A549 (cell line): ENCODE measurements around the gene METTL17. TPM values are rescaled to one million over a fixed set of nuclear protein-coding genes. Genes with fewer than 3 reads are reported as not detected.

Experiments used
- ATAC-seq, 2 experiments: fragments of 200-7000 bp in 1 of 2; fragments of >200 bp in 1 of 2; cut with Nextera tagmentation in 1 of 2; cut with Tn5 transposase in 1 of 2; 3 replicates each; pipeline versions ENCODE4 v1.8.0 to v1.9.1; 2018 to 2020; ENCODE audit warnings: mild to moderate bottlenecking in 1 of 2, moderate library complexity in 1 of 2
- CTCF ChIA-PET: fragments of 300-600 bp; sonication (Branson Sonifier 250); formaldehyde crosslinking; extraction: SDS; loops from one replicate; lab custom pipeline; 2021; ENCODE audit warnings: antibody characterized with exemption, inconsistent platforms; lab: Yijun Ruan, JAX
- POLR2A ChIA-PET: fragments of 350-600 bp; formaldehyde crosslinking; extraction: SDS; loops from one replicate; lab custom pipeline; 2021; ENCODE audit warnings: antibody characterized with exemption, inconsistent platforms; lab: Yijun Ruan, JAX
- DNase-seq, 2 experiments: peaks; one replicate each; pipeline versions ENCODE4 v3.0.0 to v3.0.0-alpha.2; 2011 to 2016; ENCODE audit warnings: low read depth in 1 of 2, low spot score in 1 of 2
- FAIRE-seq: peaks from 2 replicates; lab custom pipeline; 2011; peaks lifted over from hg19 to GRCh38; lab: Jason Lieb, UNC
- H3K27ac ChIP-seq, 2 experiments: fragments of >200 bp; sonication (Bioruptor Twin); formaldehyde crosslinking; 3 replicates each; pipeline ENCODE4 v1.5.1; 2016 to 2017
- H3K4me1 ChIP-seq: fragments of >200 bp; sonication (Bioruptor Twin); formaldehyde crosslinking; 3 replicates; pipeline ENCODE4 v1.6.1; 2016
- H3K4me2 ChIP-seq: fragments of >200 bp; sonication (Bioruptor Twin); formaldehyde crosslinking; 3 replicates; pipeline ENCODE4 v1.6.1; 2016
- H3K4me3 ChIP-seq: fragments of >200 bp; sonication (Bioruptor Twin); formaldehyde crosslinking; 3 replicates; pipeline ENCODE4 v1.5.1; 2016
- H3K9me3 ChIP-seq: fragments of >200 bp; sonication (Bioruptor Twin); formaldehyde crosslinking; 3 replicates; pipeline ENCODE4 v1.6.1; 2016
- ATOH8 ChIP-seq: fragments of 250-450 bp; sonication (Bioruptor Pico); IDR thresholded peaks from 2 replicates; pipeline ENCODE4 v1.5.0; 2020; ENCODE audit warnings: low read depth, mild to moderate bottlenecking, moderate library complexity
- BHLHE40 ChIP-seq: IDR thresholded peaks from 2 replicates; pipeline ENCODE4 v1.6.1; 2012; ENCODE audit warnings: low read depth, low read length, inconsistent platforms
- CEBPB ChIP-seq, 2 experiments: fragments of >200 bp in 1 of 2; sonication (Bioruptor Twin) in 1 of 2; formaldehyde crosslinking in 1 of 2; IDR thresholded peaks; 2 replicates each; pipeline ENCODE4 v1.6.1; 2012 to 2016
- CTCF ChIP-seq: fragments of >200 bp; sonication (Bioruptor Twin); formaldehyde crosslinking; IDR thresholded peaks from 3 replicates; pipeline ENCODE4 v1.5.1; 2016
- FOXS1 ChIP-seq: fragments of 250-450 bp; sonication (Bioruptor Pico); IDR thresholded peaks from 2 replicates; pipeline ENCODE4 v1.5.0; 2020; ENCODE audit warnings: mild to moderate bottlenecking, moderate library complexity
- NFE2L2 ChIP-seq: fragments of 150-350 bp; conservative IDR thresholded peaks from 2 replicates; pipeline ENCODE4 v1.6.1; 2014; ENCODE audit warnings: low read length
- PBX3 ChIP-seq: IDR thresholded peaks from 2 replicates; pipeline ENCODE4 v1.6.1; 2012
- PHF8 ChIP-seq: fragments of 200-600 bp; sonication (generic); IDR thresholded peaks from 2 replicates; pipeline ENCODE4 v1.6.1; 2016; ENCODE audit warnings: low read depth, mild to moderate bottlenecking, antibody characterized with exemption, moderate library complexity, borderline replicate concordance
- POLR2AphosphoS2 ChIP-seq: conservative IDR thresholded peaks from 2 replicates; pipeline ENCODE4 v1.6.1; 2012; ENCODE audit warnings: low read length, improper control_type of control experiment, inconsistent platforms
- RARB ChIP-seq: fragments of 250-450 bp; sonication (Bioruptor Pico); IDR thresholded peaks from 2 replicates; pipeline ENCODE4 v1.8.0; 2021; ENCODE audit warnings: mild to moderate bottlenecking, moderate library complexity
- RCOR1 ChIP-seq: fragments of 150-350 bp; IDR thresholded peaks from 2 replicates; pipeline ENCODE4 v1.6.1; 2014; ENCODE audit warnings: antibody characterized with exemption, low read length, low read depth
- RFX5 ChIP-seq: fragments of 450-650 bp; IDR thresholded peaks from 2 replicates; pipeline ENCODE4 v1.7.1; 2014; ENCODE audit warnings: antibody characterized with exemption, mild to moderate bottlenecking, moderate library complexity
- TFCP2L1 ChIP-seq: fragments of 250-450 bp; sonication (Bioruptor Pico); IDR thresholded peaks from 2 replicates; pipeline ENCODE4 v1.5.0; 2021; ENCODE audit warnings: mild to moderate bottlenecking
- TP53 ChIP-seq: fragments of 250-450 bp; sonication (Bioruptor Pico); IDR thresholded peaks from 2 replicates; pipeline ENCODE4 v1.5.0; 2021; ENCODE audit warnings: mild to moderate bottlenecking, moderate library complexity
- WGBS: methylation state at CpG from one replicate; pipeline ENCODE4 v1.1.6; 2017; ENCODE audit errors: missing lambda C conversion rate; 5-methylcytosine and 5-hydroxymethylcytosine counted together
- polyA plus RNA-seq, 4 experiments: library from polyadenylated mRNA; depleted of rRNA in 3 of 4; stranded (reverse); fragments of >200 nt; fragmentation: RNase III in 1 of 4; extraction: RNeasy Plus Mini Kit Qiagen cat#74134 plus additional on column Dnase treatment in 1 of 4; gene quantifications; 2 replicates in 3 of 4; 3 replicates in 1 of 4; pipeline ENCODE4 v1.2.3, GENCODE V29; 2011 to 2017
- TF ChIP-seq, protein P1 (sequence below): IDR thresholded peaks from 2 replicates; pipeline ENCODE4 v1.6.1; 2012
- TF ChIP-seq, protein P2 (sequence below): IDR thresholded peaks from 2 replicates; pipeline ENCODE4 v1.6.1; 2012; ENCODE audit warnings: low read depth, borderline replicate concordance
- TF ChIP-seq, protein P3 (sequence below): fragments of 450-650 bp; IDR thresholded peaks from 2 replicates; pipeline ENCODE4 v1.6.1; 2014; ENCODE audit warnings: antibody characterized with exemption

Gene METTL17
- polyA plus RNA-seq, 2 of the 4 experiments (the other 2 are of a cell fraction) = 81.4 to 116 TPM

GRCh38 chr14:21022686-21023085 is 32.9 kb downstream of the METTL17 start:
- H3K4me2 ChIP-seq = no peak overlapping the region
- POLR2A ChIA-PET = no interaction called here
- no peak for DNase-seq
- no peak for FAIRE-seq
- TF ChIP-seq RCOR1 (no peak), RARB (CRISPR knock-in tag) (no peak), ATOH8 (CRISPR knock-in tag) (no peak), PHF8 (no peak), BHLHE40 (no peak), POLR2AphosphoS2 (no peak), CEBPB (IDR thresholded peaks at IDR 0.05) (no peak), NFE2L2 (no peak), CTCF (no peak), TFCP2L1 (CRISPR knock-in tag) (no peak), RFX5 (no peak)
- TF ChIP-seq, protein P1, sequence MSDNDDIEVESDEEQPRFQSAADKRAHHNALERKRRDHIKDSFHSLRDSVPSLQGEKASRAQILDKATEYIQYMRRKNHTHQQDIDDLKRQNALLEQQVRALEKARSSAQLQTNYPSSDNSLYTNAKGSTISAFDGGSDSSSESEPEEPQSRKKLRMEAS = no peak
- TF ChIP-seq, protein P2, sequence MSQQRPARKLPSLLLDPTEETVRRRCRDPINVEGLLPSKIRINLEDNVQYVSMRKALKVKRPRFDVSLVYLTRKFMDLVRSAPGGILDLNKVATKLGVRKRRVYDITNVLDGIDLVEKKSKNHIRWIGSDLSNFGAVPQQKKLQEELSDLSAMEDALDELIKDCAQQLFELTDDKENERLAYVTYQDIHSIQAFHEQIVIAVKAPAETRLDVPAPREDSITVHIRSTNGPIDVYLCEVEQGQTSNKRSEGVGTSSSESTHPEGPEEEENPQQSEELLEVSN = no peak
- TF ChIP-seq, all 56 proteins: peak for 0
- no peak for ATAC-seq
- H3K9me3 ChIP-seq = no peaks in the 10 kb centered on the region
- CTCF ChIA-PET = interaction anchor here (1.2 to 16.3 kb wide), 6 partner anchors 8 to 331 kb away, joined by 3 to 323 read pairs (median 103); partner anchors contain the start of genes RNASE7, SLC39A2 and TMEM253
- no peak overlapping the region for H3K4me3 ChIP-seq
- H3K4me1 ChIP-seq = 0 out of 3 replicates have a peak, but pooled peaks cover 3% of the 10 kb centered on the region
- WGBS = 77% methylated on average over 5 of the region's 5 CpGs
- H3K27ac ChIP-seq = no peak overlapping the region

GRCh38 chr14:21023174-21023573 is 33.4 kb downstream of the METTL17 start:
- no peak overlapping the region for H3K27ac ChIP-seq
- no peak overlapping the region for H3K4me2 ChIP-seq
- ATAC-seq (no peak), DNase-seq (no peak), FAIRE-seq (no peak)
- POLR2A ChIA-PET = no interaction called here
- 0 out of 3 replicates have a peak, but pooled peaks cover 3% of the 10 kb centered on the region for H3K4me1 ChIP-seq
- H3K9me3 ChIP-seq = no peaks in the 10 kb centered on the region
- H3K4me3 ChIP-seq = no peak overlapping the region
- WGBS = 72% methylated on average over 7 of the region's 7 CpGs
- TF ChIP-seq ATOH8 (CRISPR knock-in tag) (no peak), PBX3 (no peak), TP53 (CRISPR knock-in tag) (no peak), FOXS1 (no peak)
- TF ChIP-seq, protein P3, sequence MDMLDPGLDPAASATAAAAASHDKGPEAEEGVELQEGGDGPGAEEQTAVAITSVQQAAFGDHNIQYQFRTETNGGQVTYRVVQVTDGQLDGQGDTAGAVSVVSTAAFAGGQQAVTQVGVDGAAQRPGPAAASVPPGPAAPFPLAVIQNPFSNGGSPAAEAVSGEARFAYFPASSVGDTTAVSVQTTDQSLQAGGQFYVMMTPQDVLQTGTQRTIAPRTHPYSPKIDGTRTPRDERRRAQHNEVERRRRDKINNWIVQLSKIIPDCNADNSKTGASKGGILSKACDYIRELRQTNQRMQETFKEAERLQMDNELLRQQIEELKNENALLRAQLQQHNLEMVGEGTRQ = no peak
- CTCF ChIA-PET = interaction anchor here (0.8 to 16.3 kb wide), 7 partner anchors 8 to 82 kb away, joined by 3 to 323 read pairs (median 21); partner anchors contain the start of genes RNASE7, SLC39A2 and TMEM253
